Medulla oblongata (tissue), 1 donor: ENCODE measurements around the gene HAUS3.

Experiments used
- DNase-seq: peaks from one replicate; pipeline ENCODE4 v3.0.0-alpha.2; 2015; ENCODE audit errors: extremely low spot score

The HAUS3 gene

DNA sequence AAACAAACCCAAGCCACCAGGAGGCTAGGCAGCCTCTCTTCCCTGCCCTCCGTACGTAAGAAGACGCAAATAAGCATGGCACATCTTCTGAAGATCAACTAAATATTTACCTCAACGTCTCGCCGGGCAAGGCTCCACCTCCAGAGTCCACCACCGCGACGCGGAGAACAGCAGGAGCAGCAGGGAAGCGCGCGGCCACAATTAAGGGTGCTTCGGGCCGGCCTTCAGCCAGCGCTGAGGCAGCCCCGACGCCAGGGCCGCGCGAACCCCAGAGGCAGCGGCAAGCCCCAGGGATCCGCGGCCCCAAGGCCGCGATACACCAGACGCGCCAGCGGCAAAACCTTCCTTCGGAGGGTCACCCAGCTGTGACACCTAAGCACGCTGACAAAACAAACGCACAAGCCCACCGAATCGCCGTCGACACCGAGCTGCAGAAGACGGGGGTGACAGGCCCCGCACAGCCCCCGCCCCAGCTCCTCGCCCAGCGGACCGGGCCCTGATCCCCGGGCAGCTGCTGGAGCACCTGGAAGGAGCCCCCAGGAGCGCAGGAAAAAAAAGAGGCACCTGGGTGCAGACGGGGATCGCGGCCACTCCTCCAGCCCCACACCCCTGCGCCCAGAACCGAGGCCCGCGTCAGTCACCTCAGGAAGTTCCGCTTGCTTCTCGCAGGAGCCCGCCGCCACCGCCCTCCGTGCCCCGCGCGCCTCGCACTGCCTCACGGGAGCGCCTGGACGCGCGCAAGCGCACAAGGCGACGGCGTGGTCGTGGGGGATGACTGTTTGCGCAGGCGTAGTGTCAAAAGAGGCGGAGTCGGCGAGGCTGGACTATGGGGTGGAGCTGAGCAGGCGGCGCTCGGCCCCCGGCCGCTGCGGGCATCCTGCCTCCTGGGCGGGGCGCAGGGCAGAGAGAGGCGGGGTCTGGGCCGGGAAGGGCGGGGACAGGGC lies at the start of gene HAUS3, which contains the start of gene POLN:
Gene HAUS3, minus strand, starts transcription at position 712 of the 944 bp plus-strand sequence. CDS start 1,175 bp downstream, outside the sequence.
Gene POLN, minus strand, starts transcription at position 712 of the 944 bp plus-strand sequence. CDS start 12,890 bp downstream, outside the sequence.
- DNase-seq, result peak; percentile 98

DNA sequence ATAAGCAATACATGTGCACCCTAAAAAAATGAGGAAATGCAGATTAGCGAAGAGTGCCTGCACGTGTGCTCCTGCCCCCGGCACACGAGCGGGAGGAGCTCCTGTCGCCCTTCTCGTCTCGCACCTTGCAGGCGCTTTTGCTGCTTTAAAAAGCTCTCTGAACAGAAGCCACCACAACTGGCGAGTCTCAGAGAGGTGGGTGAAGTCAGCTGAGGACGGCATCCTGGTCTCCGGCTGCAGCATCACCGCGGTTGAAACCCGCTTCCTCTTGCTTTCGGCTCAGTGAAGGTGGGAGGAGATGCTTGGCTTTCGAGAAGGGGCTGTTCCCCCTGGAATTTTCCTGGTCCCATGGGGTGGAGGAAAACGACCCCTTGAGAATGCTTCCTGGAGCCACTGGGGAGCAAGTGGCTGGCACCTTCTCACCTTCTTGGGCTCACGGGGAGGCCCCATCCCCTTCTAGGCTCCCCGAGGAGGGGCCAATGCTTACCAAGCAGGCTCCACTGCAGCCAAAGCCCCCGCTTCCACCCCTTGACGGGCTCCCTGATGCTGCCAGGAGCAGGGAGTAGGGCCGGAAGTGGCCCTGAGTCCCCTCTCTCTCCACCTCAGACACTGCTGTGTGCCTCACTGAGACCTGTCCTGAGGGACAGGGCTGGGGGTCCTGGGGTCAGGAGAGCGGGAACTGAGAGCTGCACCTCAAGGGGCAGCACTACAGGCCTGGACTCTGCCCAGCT lies 49.2 kb upstream of the HAUS3 start:
- DNase-seq, result no peak

DNA sequence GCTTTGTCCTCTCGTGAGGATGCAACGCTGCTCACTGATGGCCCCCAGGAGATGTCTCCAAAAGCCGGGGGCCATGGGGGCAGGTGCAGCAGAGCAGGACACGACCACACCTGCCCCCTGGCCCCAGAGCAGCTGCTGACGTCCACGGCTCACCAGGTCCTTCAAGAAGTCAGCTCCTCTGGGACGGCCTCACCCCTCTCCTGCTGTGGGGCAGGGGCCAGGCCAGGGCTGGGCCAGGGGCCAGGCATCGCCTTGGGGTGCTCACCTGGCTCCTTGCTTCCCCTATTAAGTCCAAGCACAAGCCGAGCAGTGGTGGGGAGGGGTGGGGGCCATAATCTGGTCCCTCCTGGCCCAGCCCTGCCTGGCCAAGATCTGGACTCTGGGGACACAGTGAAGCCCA lies 48.6 kb upstream of the HAUS3 start:
- no peak for DNase-seq

DNA sequence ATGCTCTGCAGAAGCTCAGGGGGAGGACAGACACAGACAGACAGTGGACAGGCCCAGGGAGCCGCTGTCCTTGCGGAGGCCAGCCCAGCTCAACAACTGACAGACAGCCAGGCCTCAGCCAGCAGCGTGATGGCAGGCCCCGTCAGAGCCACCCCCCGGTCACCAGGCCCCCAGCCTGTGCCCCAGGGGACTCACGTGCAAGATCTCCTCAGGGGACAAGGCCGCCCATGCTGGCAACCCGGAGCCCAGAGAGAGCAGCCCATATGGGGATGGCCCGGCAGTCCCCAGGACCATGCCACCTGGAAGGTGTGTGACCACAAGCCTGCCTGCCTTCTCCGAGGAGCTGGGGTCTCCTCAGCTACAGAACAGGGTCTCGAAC lies 48.0 kb upstream of the HAUS3 start:
- no peak for DNase-seq

DNA sequence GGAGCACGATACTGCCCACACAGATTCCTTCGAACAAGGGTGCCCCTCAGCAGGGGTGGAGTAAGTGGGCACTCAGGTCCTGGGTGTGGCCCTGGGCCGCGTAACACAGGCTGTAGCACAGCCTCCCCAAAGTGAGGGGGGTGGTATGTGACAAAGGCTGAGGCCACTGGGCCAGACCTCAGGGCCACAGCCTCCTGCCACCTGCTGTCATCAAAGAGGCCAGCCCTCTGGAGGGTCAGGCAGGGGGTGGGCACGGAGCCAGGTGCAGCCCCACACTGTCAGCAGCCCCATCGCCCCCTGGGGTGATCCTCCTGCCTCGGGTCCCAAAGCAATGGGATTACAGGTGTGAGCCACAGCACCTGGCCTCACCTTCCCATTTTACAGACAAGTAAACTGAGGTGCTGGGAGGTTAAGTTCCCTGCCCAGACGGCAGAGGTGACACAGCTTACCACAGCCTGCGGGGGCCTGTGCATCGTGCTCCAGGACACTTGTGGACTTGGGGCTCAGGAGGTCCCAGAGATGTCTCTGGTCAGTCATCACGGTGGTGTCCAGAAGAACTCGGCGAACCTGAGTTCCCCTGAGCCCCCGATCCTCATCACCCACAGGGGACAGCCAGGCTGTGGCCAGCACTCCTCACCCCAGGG lies 47.5 kb upstream of the HAUS3 start:
- no peak for DNase-seq

DNA sequence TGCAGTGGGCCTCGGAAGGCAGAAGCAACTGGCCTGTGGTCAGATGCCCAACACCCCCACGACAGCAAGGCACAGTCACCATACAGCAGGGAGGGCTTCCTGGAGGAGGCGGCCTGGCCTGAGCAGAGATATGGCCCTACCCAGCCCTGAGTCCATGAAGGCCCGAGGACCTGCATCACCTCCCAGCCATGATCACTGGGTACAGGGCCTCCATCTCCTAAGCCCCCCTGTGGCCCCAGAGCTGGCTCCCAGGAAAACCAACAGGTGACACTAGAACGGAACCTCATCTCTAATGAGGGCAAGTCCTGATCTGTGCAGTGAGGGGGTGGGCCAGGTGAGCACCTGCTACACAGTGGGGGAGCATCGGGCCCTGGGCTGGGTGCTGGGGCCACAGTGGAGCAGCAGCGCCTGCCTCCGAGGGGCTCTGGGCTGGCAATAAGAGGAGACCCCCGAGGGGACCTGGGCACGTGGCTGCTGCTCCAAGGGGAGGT lies 46.2 kb upstream of the HAUS3 start:
- DNase-seq, result no peak

DNA sequence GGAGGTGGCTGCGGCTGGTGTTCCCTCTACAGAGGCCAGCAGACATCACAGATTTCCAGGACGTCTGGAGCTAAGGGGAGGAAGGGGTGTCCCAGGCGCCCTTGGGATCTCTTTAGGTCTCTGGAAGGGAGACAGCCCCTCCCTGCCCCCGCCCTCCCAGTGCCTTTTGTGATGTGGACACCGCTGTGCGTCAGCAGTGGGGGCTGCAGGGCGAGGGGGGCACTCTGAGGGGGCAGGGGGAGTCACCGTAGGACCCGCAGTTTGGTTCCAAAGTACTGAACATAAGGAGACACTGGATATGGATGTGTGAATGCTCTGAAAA lies 45.6 kb upstream of the HAUS3 start:
- no peak for DNase-seq

DNA sequence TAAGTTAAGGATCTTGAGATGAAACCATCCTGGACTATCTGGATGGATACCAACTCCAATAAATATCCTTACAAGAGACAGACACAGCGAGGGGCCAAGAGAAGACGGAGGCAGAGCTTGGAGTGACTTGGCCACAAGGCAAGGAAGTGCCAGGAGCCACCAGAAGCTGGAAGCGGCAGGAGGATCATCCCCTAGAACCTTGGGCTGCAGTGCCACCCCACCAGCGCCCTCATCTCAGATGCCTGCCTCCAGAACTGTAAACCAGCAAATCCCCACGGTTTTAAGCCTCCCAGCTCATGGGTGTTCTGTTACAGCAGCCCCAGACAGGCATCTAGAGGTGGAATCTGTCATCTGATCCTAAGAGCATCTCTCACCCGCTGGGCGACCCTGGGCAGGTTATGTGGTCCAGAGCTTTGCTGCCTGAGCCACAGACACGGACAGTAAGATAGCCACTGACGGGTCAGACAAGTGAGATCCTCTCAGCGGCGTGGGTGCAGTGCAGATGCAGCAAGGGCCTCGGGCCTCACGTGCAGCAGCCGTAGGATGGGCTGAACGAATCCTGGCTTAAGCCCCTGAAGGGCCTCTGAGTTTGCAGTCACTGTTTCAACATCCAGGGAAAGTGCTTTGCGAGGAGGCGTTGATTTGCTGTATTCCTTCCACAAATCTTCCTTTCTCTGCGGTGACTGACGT lies 45.1 kb upstream of the HAUS3 start:
- DNase-seq, result no peak

GRCh38 chr4:2285613-2286381 lies 43.9 kb upstream of the HAUS3 start:
- no peak for DNase-seq

DNA sequence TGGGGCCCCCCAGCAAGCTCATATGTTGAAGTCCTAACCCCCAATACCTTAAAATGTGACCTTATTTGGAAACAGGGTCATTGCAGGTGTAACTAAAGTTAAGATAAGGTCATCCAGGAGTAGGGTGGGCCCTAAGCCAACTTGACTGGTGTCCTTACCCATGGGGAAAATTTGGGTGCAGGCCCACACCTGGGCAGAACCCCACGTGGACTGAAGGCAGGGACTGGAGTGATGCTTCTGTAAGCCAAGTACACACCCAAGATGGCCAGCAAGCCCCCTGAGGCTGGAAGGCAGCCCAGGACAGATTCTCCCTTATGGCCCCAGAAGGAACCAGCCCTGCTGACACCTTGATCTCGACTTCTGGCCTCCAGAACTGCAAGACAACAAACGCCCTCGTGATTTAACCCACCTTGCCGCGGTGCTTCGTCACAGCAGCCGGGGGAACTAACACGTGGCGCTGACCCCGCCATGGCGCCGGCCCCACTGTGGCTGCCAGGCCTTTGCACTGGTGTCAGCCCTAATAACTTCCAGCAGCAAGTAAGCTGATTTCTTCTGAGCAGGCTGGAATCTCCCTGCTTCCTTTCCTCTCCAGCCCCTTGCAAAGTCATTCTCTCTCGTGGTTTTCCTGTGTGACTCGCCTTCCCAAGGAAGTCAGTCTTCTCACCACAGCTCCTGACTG lies 43.2 kb upstream of the HAUS3 start:
- no peak for DNase-seq

DNA sequence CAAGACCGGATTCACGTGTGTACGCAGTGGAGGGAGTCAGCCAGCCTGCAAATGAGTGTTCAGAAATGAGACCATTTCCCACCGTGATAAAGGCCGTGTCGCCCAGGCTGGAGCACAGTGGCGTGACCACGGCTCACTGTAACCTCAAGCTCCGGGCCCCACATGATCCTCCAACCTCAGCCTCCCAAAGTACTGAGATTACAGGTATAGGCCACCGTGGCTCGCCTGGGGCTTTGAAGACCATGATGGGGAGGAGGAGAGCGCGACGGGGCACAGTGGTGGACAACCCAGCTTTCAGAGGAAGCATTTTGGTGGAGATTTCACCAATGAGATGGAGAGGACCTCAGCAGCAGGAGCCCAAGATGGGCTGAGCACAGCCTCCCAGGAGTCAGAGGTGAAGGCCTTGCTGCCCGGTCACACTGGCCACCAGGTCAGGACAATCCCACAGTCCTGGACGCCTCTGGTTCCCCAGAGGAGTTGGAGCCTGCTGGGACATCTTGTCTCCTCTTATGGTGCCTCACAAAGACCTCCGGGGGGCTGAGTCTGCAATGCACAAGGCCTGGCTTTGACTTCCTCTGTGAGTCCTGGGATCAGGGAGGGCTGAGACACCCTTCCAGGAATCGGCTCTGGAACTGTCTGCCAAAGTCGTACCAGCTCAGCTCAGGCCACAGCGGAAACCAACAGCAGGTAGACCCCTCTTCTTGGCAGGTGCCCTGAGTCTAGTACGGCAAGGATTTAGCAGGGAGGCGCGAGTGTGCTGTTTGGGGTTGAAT lies 42.4 kb upstream of the HAUS3 start:
- no peak for DNase-seq

DNA sequence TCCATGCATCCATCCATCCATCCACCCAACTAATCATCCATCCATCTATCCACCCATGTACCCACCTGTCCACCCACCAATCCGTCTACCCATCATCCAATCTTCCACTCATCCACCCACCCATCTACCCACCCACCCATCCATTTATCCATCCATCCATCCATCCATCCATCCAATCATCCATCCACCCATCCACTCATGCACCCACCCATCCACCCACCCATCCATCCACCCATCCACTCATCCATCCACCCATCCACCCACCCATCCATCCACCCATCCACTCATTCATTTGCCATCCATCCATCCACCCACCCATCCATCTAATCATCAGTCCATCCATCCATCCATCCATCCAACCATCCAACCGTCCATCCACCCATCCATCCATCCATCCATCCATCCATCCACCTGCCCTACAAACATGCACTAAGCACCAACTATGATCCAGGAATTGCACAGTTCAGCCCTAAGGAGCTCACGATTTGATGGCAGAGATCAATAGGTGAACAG lies 41.3 kb upstream of the HAUS3 start:
- DNase-seq, result no peak

GRCh38 chr4:2281575-2282343 lies 39.8 kb upstream of the HAUS3 start:
- no peak for DNase-seq

DNA sequence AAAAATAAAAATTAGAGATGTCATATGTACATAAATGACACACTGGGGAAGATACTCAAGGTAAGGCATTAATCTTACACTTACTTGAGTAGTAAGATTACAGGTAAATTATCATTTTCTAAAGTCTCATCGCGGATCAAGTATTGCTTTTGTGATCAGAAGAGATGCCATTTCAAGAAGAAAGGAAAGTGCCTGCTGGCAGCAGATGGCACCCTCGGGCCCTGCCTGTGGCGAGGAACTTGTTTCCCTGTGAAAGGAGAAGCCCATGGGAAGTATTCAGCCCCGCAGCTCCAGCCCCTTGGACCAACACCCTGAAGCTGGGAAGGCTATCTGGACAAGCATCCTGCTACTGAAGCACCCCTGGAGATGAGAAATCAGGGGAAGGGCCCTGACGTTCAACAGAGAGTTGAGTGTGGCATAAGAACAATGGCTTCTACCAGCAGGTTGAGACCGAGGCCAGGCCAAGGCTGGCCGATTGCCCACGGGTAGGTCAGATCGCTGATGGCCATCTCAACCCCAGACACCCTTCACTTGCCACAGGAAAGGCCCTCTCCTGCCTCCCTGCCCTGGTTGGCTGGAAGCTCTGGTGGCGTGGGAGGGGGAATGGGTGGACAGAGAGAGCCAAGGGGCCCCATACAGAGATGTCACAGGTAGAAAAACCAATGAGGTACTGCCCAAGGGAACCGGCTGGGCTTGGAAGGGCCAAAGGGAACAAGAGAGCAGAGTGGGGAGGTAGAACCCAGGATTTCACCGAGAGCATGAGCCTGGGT lies 38.8 kb upstream of the HAUS3 start:
- peak; percentile 72 for DNase-seq

- DNase-seq, result no peak
These were observed 36.0 kb upstream of the HAUS3 start for GRCh38 chr4:2277956-2278355.

DNA sequence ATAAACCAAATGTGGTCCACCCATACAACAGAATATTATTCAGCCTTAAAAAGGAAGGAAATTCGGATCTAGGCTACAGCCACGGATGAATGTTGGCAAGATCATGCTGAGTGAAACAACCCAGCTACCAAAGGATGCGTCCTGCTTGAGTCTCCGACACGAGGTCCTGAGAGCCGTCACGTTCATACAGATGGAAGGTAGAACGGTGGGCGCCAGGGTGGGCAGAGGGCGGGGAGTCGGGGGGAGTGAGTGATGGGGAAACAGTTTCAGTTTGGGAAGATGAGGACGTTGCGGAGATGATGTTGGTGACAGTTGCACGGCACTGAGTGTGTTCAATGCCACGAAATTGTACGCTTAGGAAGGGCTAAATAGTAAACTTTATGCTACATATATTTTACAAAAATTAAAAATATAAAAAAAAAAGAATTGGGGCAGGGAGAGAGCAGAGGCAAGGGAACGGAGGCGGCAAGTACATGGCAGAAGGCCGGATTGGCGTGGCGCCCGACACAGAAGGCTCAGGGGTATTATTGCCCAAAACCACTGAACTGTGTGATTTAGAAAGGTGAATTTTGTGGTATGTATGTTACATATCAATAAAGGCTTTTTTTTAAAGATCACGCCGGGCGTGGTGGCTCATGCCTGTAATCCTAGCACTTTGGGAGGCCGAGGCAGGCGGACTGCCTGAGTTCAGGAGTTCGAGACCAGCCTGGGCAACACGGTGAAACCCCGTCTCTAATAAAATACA lies 34.8 kb upstream of the HAUS3 start:
- DNase-seq, result no peak
